SU-DHL-6 (cell line): Measurements from ENCODE around the gene ERICH2.

ENCODE experiments used
- CTCF ChIP-seq: fragments of 200-600 bp; sonication (generic); IDR thresholded peaks from one replicate; pipeline ENCODE4 v1.5.1; 2017; ENCODE audit warnings: antibody characterized with exemption, mild to moderate bottlenecking, low read length, moderate library complexity; ENCODE audit not compliant: insufficient read depth, poor library complexity, severe bottlenecking
- EZH2phosphoT487 ChIP-seq: fragments of 200-600 bp; sonication (generic), shearing (Covaris generic); conservative IDR thresholded peaks from 2 replicates; pipeline ENCODE4 v1.6.1; 2018; ENCODE audit warnings: mild to moderate bottlenecking, antibody characterized with exemption, low read length, moderate library complexity, mixed read lengths

- TF ChIP-seq CTCF: no peak
- no peak for TF ChIP-seq EZH2phosphoT487
Measured at GRCh38 chr2:170814533-170815230, 44.5 kb downstream of the ERICH2 start.
